SHP77 treated with DMSO at 0.1 percent for 48 hours (cell line): ENCODE results near the gene KAT6B.

Experiments
- DNase-seq: peaks from one replicate; lab custom pipeline; 2025; lab: John Stamatoyannopoulos, UW

Gene KAT6B

GRCh38 chr10:74955796-74956195 is 129.4 kb downstream of the KAT6B start:
- DNase-seq, result no peak

GRCh38 chr10:74956555-74957111 is 130.2 kb downstream of the KAT6B start:
- DNase-seq, result no peak

GRCh38 chr10:74957285-74957961 is 131.0 kb downstream of the KAT6B start:
- no peak for DNase-seq

- no peak for DNase-seq
Observed at GRCh38 chr10:74958316-74958715, 131.9 kb downstream of the KAT6B start.

- DNase-seq, result no peak
Observed at GRCh38 chr10:74960670-74961069, 134.3 kb downstream of the KAT6B start.

- DNase-seq, result no peak
Observed at GRCh38 chr10:74962517-74962916, 136.1 kb downstream of the KAT6B start.

- no peak for DNase-seq
Observed at GRCh38 chr10:74963549-74963948, 137.1 kb downstream of the KAT6B start.

- DNase-seq, result peak; percentile 25
Observed at GRCh38 chr10:74967911-74968666, 141.7 kb downstream of the KAT6B start.

- DNase-seq, result no peak
Observed at GRCh38 chr10:74968667-74969061, 142.3 kb downstream of the KAT6B start.

- no peak for DNase-seq
Observed at GRCh38 chr10:74969093-74969492, 142.7 kb downstream of the KAT6B start.

GRCh38 chr10:74969530-74969929 is 143.1 kb downstream of the KAT6B start:
- no peak for DNase-seq

- no peak for DNase-seq
Observed at GRCh38 chr10:74973741-74974392, 147.5 kb downstream of the KAT6B start.

GRCh38 chr10:74975758-74976157 is 149.4 kb downstream of the KAT6B start:
- DNase-seq, result no peak

GRCh38 chr10:74976565-74976964 is 150.2 kb downstream of the KAT6B start:
- DNase-seq, result no peak

GRCh38 chr10:74977072-74977471 is 150.7 kb downstream of the KAT6B start:
- no peak for DNase-seq

- no peak for DNase-seq
Observed at GRCh38 chr10:74977913-74978847, 151.8 kb downstream of the KAT6B start.

- DNase-seq, result no peak
Observed at GRCh38 chr10:74981831-74982633, 155.6 kb downstream of the KAT6B start.

GRCh38 chr10:74982634-74982982 is 156.2 kb downstream of the KAT6B start:
- DNase-seq, result no peak

- no peak for DNase-seq
Observed at GRCh38 chr10:74983383-74983782, 157.0 kb downstream of the KAT6B start.

- no peak for DNase-seq
Observed at GRCh38 chr10:74987339-74988053, 161.1 kb downstream of the KAT6B start.
